PFSK-1 (cell line): Measurements from ENCODE around the gene POU6F2.

Source experiments
- FOXP2 ChIP-seq: optimal IDR thresholded peaks from 2 replicates; pipeline ENCODE3; 2011; ENCODE audit warnings: borderline replicate concordance, control low read depth, inconsistent platforms; ENCODE audit not compliant: insufficient read depth; ENCODE audit errors: extremely low read length, extremely low read depth
- POLR2AphosphoS5 ChIP-seq: IDR thresholded peaks from 2 replicates; pipeline ENCODE4 v1.6.1; 2012; ENCODE audit warnings: low read depth, mild to moderate bottlenecking, control low read depth, low read length, moderate library complexity
- REST ChIP-seq, 2 experiments: IDR thresholded peaks; 2 replicates each; pipeline versions ENCODE4 v1.6.1 to v1.8.0; 2011 to 2012; ENCODE audit warnings: low read depth in 2 of 2, low read length in 2 of 2, control low read depth in 1 of 2, inconsistent platforms in 1 of 2, mild to moderate bottlenecking in 1 of 2, moderate library complexity in 1 of 2; ENCODE audit not compliant: insufficient read depth in 1 of 2
- SIN3A ChIP-seq: IDR thresholded peaks from 2 replicates; pipeline ENCODE4 v1.6.1; 2012; ENCODE audit warnings: mild to moderate bottlenecking, low read length, moderate library complexity, borderline replicate concordance; ENCODE audit not compliant: insufficient read depth
- TAF1 ChIP-seq: IDR thresholded peaks from 2 replicates; pipeline ENCODE4 v1.6.1; 2012; ENCODE audit warnings: low read length, control low read depth, borderline replicate concordance; ENCODE audit not compliant: insufficient read depth

Gene POU6F2

GRCh38 chr7:39480901-39481300 lies 503.2 kb downstream of the POU6F2 start:
- TF ChIP-seq SIN3A, result no peak
- no peak for TF ChIP-seq TAF1
- no peak for TF ChIP-seq POLR2AphosphoS5
- no peak for TF ChIP-seq FOXP2
- no peak for TF ChIP-seq REST (IDR thresholded peaks at IDR 0.05; ENCODE audit: insufficient read depth in 1 of 2, low read depth in 2 of 2, low read length in 2 of 2)

GRCh38 chr7:39488467-39489393 lies 511.0 kb downstream of the POU6F2 start:
- TF ChIP-seq TAF1, result no peak
- TF ChIP-seq REST (IDR thresholded peaks at IDR 0.05; ENCODE audit: insufficient read depth in 1 of 2, low read depth in 2 of 2, low read length in 2 of 2), result no peak
- TF ChIP-seq POLR2AphosphoS5, result no peak
- TF ChIP-seq SIN3A, result no peak
- TF ChIP-seq FOXP2, result no peak

- TF ChIP-seq TAF1, result no peak
Observed at GRCh38 chr7:39490296-39490695, 512.6 kb downstream of the POU6F2 start.

- TF ChIP-seq POLR2AphosphoS5, result no peak
- TF ChIP-seq TAF1, result no peak
- TF ChIP-seq FOXP2, result no peak
- no peak for TF ChIP-seq REST (IDR thresholded peaks at IDR 0.05; ENCODE audit: insufficient read depth in 1 of 2, low read depth in 2 of 2, low read length in 2 of 2)
- TF ChIP-seq SIN3A, result no peak
Observed at GRCh38 chr7:39493934-39494333, 516.2 kb downstream of the POU6F2 start.

- TF ChIP-seq REST (IDR thresholded peaks at IDR 0.05; ENCODE audit: insufficient read depth in 1 of 2, low read depth in 2 of 2, low read length in 2 of 2) (no peak), SIN3A (no peak), TAF1 (no peak), POLR2AphosphoS5 (no peak), FOXP2 (no peak)
Observed at GRCh38 chr7:39501358-39501757, 523.6 kb downstream of the POU6F2 start.
